K562 (cell line): ENCODE measurements around the gene HLA-DRB1. TPM values are rescaled to one million over a fixed set of nuclear protein-coding genes. Genes with fewer than 3 reads are reported as not detected.

Experiments
- ATAC-seq: fragments of 200-7000 bp; cut with Tn5 transposase; 3 replicates; pipeline ENCODE4 v1.9.1; 2020; ENCODE audit warnings: moderate library complexity
- BruUV-seq: library from RNA; stranded (reverse); fragments of 400-500 nt; replicated peaks from 2 replicates; lab custom pipeline; 2021; lab: Mats Ljungman, UMichigan
- CTCF ChIA-PET: fragments of 300-600 bp; formaldehyde crosslinking; extraction: SDS; loops from one replicate; lab custom pipeline; 2021; ENCODE audit warnings: low intra/inter-chr PET ratio; lab: Yijun Ruan, JAX
- POLR2A ChIA-PET: fragments of 300-600, 350-650 bp; sonication (Branson Sonifier 250); formaldehyde crosslinking; extraction: SDS; loops from one replicate; lab custom pipeline; 2021; ENCODE audit warnings: antibody characterized with exemption, inconsistent platforms; lab: Yijun Ruan, JAX
- DNase-seq, 4 experiments: peaks; one replicate each; pipeline versions ENCODE4 v3.0.0 to v3.0.0-alpha.2; 2011 to 2018; ENCODE audit warnings: low spot score in 3 of 4, mixed read lengths in 3 of 4; ENCODE audit errors: extremely low read depth in 1 of 4
- FAIRE-seq: peaks from 2 replicates; lab custom pipeline; 2011; peaks lifted over from hg19 to GRCh38; lab: Jason Lieb, UNC
- H2AFZ ChIP-seq: 2 replicates; pipeline ENCODE4 v1.6.0; 2011; ENCODE audit warnings: low read depth, low read length, control low read depth, inconsistent platforms
- H3K27ac ChIP-seq: fragments of 200-600 bp; 3 replicates; pipeline ENCODE4 v1.8.0; 2011; ENCODE audit warnings: low read depth, mild to moderate bottlenecking, control low read depth, inconsistent platforms, low read length, moderate library complexity, mixed read lengths; ENCODE audit errors: extremely low read depth
- H3K27me3 ChIP-seq, 2 experiments: fragments of 300-600 bp in 1 of 2; 2 replicates in 1 of 2; 3 replicates in 1 of 2; pipeline versions ENCODE4 v1.6.0 to v1.8.0; 2011; ENCODE audit warnings: inconsistent platforms in 2 of 2, low read length in 2 of 2, mild to moderate bottlenecking in 1 of 2, mixed read lengths in 1 of 2, moderate library complexity in 1 of 2; ENCODE audit not compliant: control insufficient read depth in 2 of 2, insufficient read depth in 2 of 2
- H3K36me3 ChIP-seq: fragments of 300-600 bp; 3 replicates; pipeline ENCODE4 v1.8.0; 2011; ENCODE audit warnings: mild to moderate bottlenecking, low read length, inconsistent platforms; ENCODE audit not compliant: control insufficient read depth, insufficient read depth
- H3K4me1 ChIP-seq, 2 experiments: fragments of 200-600 bp in 1 of 2; replicated peaks in 1 of 2; 2 replicates in 1 of 2; 3 replicates in 1 of 2; pipeline versions ENCODE4 v1.5.1 to v1.8.0; 2011; ENCODE audit warnings: inconsistent platforms in 2 of 2, low read length in 2 of 2, mild to moderate bottlenecking in 1 of 2, mixed read lengths in 1 of 2, moderate library complexity in 1 of 2; ENCODE audit not compliant: control insufficient read depth in 2 of 2, insufficient read depth in 2 of 2
- H3K4me2 ChIP-seq: 2 replicates; pipeline ENCODE4 v1.6.1; 2011; ENCODE audit warnings: low read length, control low read depth, inconsistent platforms, mixed read lengths; ENCODE audit not compliant: insufficient read depth
- H3K4me3 ChIP-seq: fragments of 200-600 bp; sonication (generic), shearing (Covaris generic); 2 replicates; pipeline ENCODE4 v1.5.1; 2016; ENCODE audit warnings: control low read depth, inconsistent platforms
- H3K79me2 ChIP-seq: fragments of 200-600 bp; 3 replicates; pipeline ENCODE4 v1.8.0; 2011; ENCODE audit warnings: low read length, inconsistent platforms; ENCODE audit not compliant: control insufficient read depth, insufficient read depth
- H3K9ac ChIP-seq, 2 experiments: 2 replicates each; pipeline versions ENCODE4 v1.6.0 to v1.6.1; 2011; ENCODE audit warnings: low read depth in 2 of 2, low read length in 2 of 2, control low read depth in 1 of 2, inconsistent platforms in 1 of 2, mild to moderate bottlenecking in 1 of 2, mixed read lengths in 1 of 2; ENCODE audit not compliant: insufficient read depth in 1 of 2
- H3K9me1 ChIP-seq: one replicate; pipeline ENCODE4 v1.6.0; 2011; ENCODE audit warnings: inconsistent platforms, mild to moderate bottlenecking, low read length, moderate library complexity; ENCODE audit not compliant: control insufficient read depth, insufficient read depth
- H3K9me3 ChIP-seq: replicated peaks from 2 replicates; pipeline ENCODE4 v1.5.1; 2011; ENCODE audit warnings: low read depth, low read length, inconsistent platforms; ENCODE audit not compliant: control insufficient read depth, insufficient read depth
- H4K20me1 ChIP-seq: replicated peaks from 2 replicates; pipeline ENCODE4 v1.6.1; 2011; ENCODE audit warnings: low read length, inconsistent platforms, mixed read lengths; ENCODE audit not compliant: control insufficient read depth, insufficient read depth
- ARID3A ChIP-seq: IDR thresholded peaks from 2 replicates; pipeline ENCODE4 v1.6.1; 2012; ENCODE audit warnings: low read depth, low read length, improper control_type of control experiment, borderline replicate concordance
- ARNT ChIP-seq, 2 experiments: fragments of 450-650 bp; IDR thresholded peaks; 2 replicates each; pipeline ENCODE4 v1.6.1; 2016; ENCODE audit warnings: mild to moderate bottlenecking in 1 of 2
- ATF2 ChIP-seq: sonication (generic); formaldehyde crosslinking; IDR thresholded peaks from 2 replicates; pipeline ENCODE4 v1.8.1; 2022; ENCODE audit warnings: missing genetic modification reagents
- CBFA2T2 ChIP-seq: fragments of 450-650 bp; conservative IDR thresholded peaks from 2 replicates; pipeline ENCODE4 v1.6.1; 2017; ENCODE audit warnings: mild to moderate bottlenecking
- IFI16 ChIP-seq: fragments of 250-450 bp; sonication (Bioruptor Pico); IDR thresholded peaks from 2 replicates; pipeline ENCODE4 v2.1.2; 2022; ENCODE audit warnings: mild to moderate bottlenecking, inconsistent platforms
- PPARD ChIP-seq: fragments of 250-450 bp; sonication (Bioruptor Pico); IDR thresholded peaks from 2 replicates; pipeline ENCODE4 v1.8.0; 2022; ENCODE audit warnings: inconsistent platforms, mild to moderate bottlenecking, moderate library complexity
- STAT5A ChIP-seq: IDR thresholded peaks from 2 replicates; pipeline ENCODE4 v1.6.1; 2012; ENCODE audit warnings: low read length, inconsistent platforms, borderline replicate concordance
- STAT5B ChIP-seq: fragments of 250-450 bp; sonication (Bioruptor Pico); IDR thresholded peaks from 2 replicates; pipeline ENCODE4 v1.8.0; 2021; ENCODE audit warnings: mild to moderate bottlenecking, inconsistent platforms
- TEAD1 ChIP-seq, 2 experiments: fragments of 450-650 bp in 1 of 2; sonication (generic) in 1 of 2; formaldehyde crosslinking; IDR thresholded peaks; 2 replicates each; pipeline versions ENCODE4 v1.4.0 to v1.8.0; 2020 to 2022; ENCODE audit warnings: mild to moderate bottlenecking in 2 of 2, missing genetic modification reagents in 1 of 2
- ZNF232 ChIP-seq: sonication (generic); formaldehyde crosslinking; IDR thresholded peaks from 2 replicates; pipeline ENCODE4 v1.8.0; 2022; ENCODE audit warnings: mild to moderate bottlenecking, missing genetic modification reagents
- ZNF316 ChIP-seq: fragments of 450-650 bp; IDR thresholded peaks from 2 replicates; pipeline ENCODE4 v1.6.1; 2016
- WGBS: fragments of 100-300 bp; shearing (Covaris generic); methylation state at CpG from one replicate; pipeline ENCODE4 v1.1.6; 2016; ENCODE audit warnings: low coverage, mixed read lengths; ENCODE audit not compliant: insufficient coverage; ENCODE audit errors: missing lambda C conversion rate; 5-methylcytosine and 5-hydroxymethylcytosine counted together
- in situ Hi-C: fragments of 300-500 bp; cut with MboI; formaldehyde crosslinking; loops from 4 replicates; pipeline ENCODE4 v1.15.0; 2018; ENCODE audit warnings: inconsistent platforms, mixed read lengths
- intact Hi-C: fragments of 100-400 bp; cut with micrococcal nuclease; formaldehyde crosslinking; loops from 2 replicates; pipeline ENCODE4 v1.14.2; 2022
- polyA plus RNA-seq, 8 experiments: library from polyadenylated mRNA; depleted of rRNA in 4 of 8; stranded (reverse) in 5 of 8; unstranded in 3 of 8; fragments of >200 nt; fragmentation: Nextera tagmentation in 2 of 8; fragmentation: Illumina TruSeq in 1 of 8; extraction: Ambion mirVana in 2 of 8; extraction: Trizol in 1 of 8; gene quantifications; 2 replicates each; pipeline versions ENCODE4 v1.2.1 to v1.2.3, GENCODE V29; 2011 to 2014; ENCODE audit warnings: inconsistent platforms in 1 of 8, missing spikeins in 1 of 8
- total RNA-seq, 7 experiments: library from RNA; depleted of rRNA in 6 of 7; stranded (reverse); fragments of >200 nt in 6 of 7; fragmentation: Illumina TruSeq in 2 of 7; extraction: Trizol in 2 of 7; gene quantifications; 2 replicates each; pipeline versions ENCODE4 v1.2.1 to v1.2.3, GENCODE V29; 2011 to 2021; ENCODE audit warnings: low replicate concordance in 1 of 7

HLA-DRB1 gene
- total and polyA plus RNA-seq, 9 of the 15 experiments (the other 6 are each of a cell fraction or from before 2014, with no cell fraction given), result 0.06 to 0.78 (median 0.06) TPM; not detected in 6

- in situ Hi-C loops, result no loop called here
- Histone ChIP-seq H3K9me1 (no peaks in the 10 kb centered on the region), H3K4me1 (no peaks in the 10 kb centered on the region), H3K9me3 (no peaks in the 10 kb centered on the region), H2AFZ (no peak overlapping the region), H3K9ac (no peak overlapping the region), H3K27ac (no peak overlapping the region), H3K4me3 (no peak overlapping the region), H3K4me2 (no peak overlapping the region), H4K20me1 (no peaks in the 10 kb centered on the region), H3K27me3 (no peaks in the 10 kb centered on the region), H3K36me3 (no peaks in the 10 kb centered on the region), H3K79me2 (no peaks in the 10 kb centered on the region)
- ATAC-seq (no peak), DNase-seq (no peak), FAIRE-seq (no peak)
- BruUV-seq, result no TSS peak
- TF ChIP-seq CBFA2T2 (no peak), ARNT (IDR thresholded peaks at IDR 0.05) (no peak), PPARD (CRISPR knock-in tag) (no peak), ARID3A (no peak)
- WGBS, result 0% methylated on average over 5 of the region's 5 CpGs
- ChIA-PET CTCF (no interaction called here), POLR2A (no interaction called here)
- intact Hi-C loops, result no loop called here
These were observed 35.5 kb upstream of the HLA-DRB1 start for GRCh38 chr6:32625137-32625536.

- Histone ChIP-seq H3K9me3 (no peaks in the 10 kb centered on the region), H4K20me1 (no peaks in the 10 kb centered on the region), H3K27ac (no peak overlapping the region), H3K4me2 (no peak overlapping the region), H3K36me3 (no peaks in the 10 kb centered on the region), H3K9ac (no peak overlapping the region), H2AFZ (no peak overlapping the region), H3K27me3 (no peaks in the 10 kb centered on the region), H3K9me1 (no peaks in the 10 kb centered on the region), H3K4me1 (no peaks in the 10 kb centered on the region)
- no peak for FAIRE-seq
- TF ChIP-seq ZNF316 (no peak), ATF2 (CRISPR knock-in tag) (no peak), TEAD1 (CRISPR knock-in tag; IDR thresholded peaks at IDR 0.05) (no peak), STAT5B (no peak), STAT5A (no peak), IFI16 (CRISPR knock-in tag) (no peak), ZNF232 (CRISPR knock-in tag) (no peak)
- TF ChIP-seq, all 486 proteins: peak for 0
- WGBS, result 0% methylated on average over 1 of the region's 3 CpGs
- DNase-seq (no peak), ATAC-seq (no peak)
- Histone ChIP-seq H3K79me2 (no peaks in the 10 kb centered on the region), H3K4me3 (no peak overlapping the region)
- ChIA-PET POLR2A (no interaction called here), CTCF (no interaction called here)
- intact Hi-C loops, result no loop called here
- in situ Hi-C loops, result no loop called here
- no TSS peak for BruUV-seq
These were observed 34.9 kb upstream of the HLA-DRB1 start for GRCh38 chr6:32624565-32624964.
